Activated T-helper 9 cell treated with anti-CD3 and anti-CD28 coated beads, Interleukin-2, amount 50 U/mL, for 16 hours (primary cell): ENCODE results near the gene ANKRD6.

Source experiments
- DNase-seq: peaks from one replicate; pipeline ENCODE4 v3.0.0-alpha.2; 2020; ENCODE audit warnings: low read depth

The ANKRD6 gene

GRCh38 chr6:89471287-89471867 lies 38.4 kb downstream of the ANKRD6 start:
- DNase-seq, result no peak

DNA sequence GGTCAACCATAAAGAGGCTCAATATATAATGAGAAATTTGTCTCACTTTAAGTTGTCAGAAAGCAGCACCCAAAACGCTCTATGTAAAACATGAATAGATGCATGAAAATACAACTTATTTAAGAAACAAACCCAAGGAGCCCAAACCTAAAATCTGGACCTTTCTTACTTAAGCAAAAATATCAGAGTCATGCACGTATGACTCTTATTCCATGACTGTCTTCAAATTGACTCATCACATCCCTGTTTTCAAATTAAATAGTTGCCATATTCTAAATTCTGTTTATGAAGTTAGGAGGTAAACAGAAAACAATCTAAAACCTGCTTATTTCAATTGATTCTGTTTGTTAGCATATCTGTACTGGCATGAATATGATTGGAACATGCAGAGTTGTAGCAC lies 42.1 kb downstream of the ANKRD6 start:
- no peak for DNase-seq

GRCh38 chr6:89475634-89476033 lies 42.7 kb downstream of the ANKRD6 start:
- no peak for DNase-seq

GRCh38 chr6:89479897-89480296 lies 46.9 kb downstream of the ANKRD6 start:
- no peak for DNase-seq

- DNase-seq, result no peak
Observed at GRCh38 chr6:89481695-89482094, 48.7 kb downstream of the ANKRD6 start.

- DNase-seq, result no peak
Observed at GRCh38 chr6:89482126-89482525, 49.2 kb downstream of the ANKRD6 start.

DNA sequence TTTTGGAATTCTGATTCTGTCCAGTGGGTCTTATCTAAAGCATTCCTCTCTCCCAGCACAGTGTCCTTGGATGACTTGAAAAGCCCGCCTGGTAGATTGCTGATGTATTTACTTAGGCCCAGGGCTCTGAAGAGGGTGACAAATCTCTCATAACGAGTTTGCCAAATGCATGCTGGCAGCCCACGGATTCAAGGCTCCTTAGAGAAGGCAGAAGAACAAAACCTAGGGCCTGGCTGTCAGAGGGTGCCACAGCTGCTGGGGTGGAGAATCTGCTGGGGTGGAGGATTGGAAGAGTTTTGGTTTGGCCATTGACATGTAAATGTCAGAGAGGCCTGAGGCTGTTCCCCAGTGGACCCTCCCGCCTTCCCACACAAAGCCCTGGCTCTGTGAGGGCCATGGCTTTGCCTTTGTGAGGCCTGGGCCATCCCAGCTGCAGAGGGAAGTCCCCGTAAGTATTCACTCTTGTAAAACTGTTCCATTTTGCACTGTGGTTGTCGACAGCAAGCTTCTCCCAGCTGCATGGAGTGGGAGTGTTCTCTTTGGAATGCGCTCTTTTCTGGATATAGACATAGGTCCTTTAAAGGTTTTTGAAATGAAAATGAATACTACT lies 50.3 kb downstream of the ANKRD6 start:
- no peak for DNase-seq

DNA sequence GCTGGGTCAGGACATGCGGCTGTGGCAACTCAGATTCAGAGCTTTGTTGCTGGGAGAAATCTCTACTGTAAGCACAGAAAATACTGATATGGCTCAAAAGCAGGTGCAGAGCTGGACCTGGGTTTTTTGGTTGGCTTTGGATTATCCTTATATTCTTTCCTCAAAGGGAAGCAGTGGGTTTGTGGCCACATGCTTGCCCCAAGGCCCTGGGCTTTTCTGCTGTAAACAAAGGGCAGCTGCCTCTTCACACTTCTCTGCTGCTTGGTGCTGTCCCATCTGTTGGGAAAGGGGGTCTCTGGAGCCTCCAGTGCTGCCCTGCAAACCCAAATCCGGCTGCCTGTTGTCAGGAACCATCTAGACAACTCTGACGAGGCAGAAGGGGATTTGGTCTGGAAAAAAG lies 52.4 kb downstream of the ANKRD6 start:
- DNase-seq, result no peak

GRCh38 chr6:89487864-89488263 lies 54.9 kb downstream of the ANKRD6 start:
- no peak for DNase-seq

GRCh38 chr6:89488438-89488837 lies 55.5 kb downstream of the ANKRD6 start:
- DNase-seq, result no peak

- DNase-seq, result no peak
Observed at GRCh38 chr6:89489078-89489477, 56.1 kb downstream of the ANKRD6 start.

DNA sequence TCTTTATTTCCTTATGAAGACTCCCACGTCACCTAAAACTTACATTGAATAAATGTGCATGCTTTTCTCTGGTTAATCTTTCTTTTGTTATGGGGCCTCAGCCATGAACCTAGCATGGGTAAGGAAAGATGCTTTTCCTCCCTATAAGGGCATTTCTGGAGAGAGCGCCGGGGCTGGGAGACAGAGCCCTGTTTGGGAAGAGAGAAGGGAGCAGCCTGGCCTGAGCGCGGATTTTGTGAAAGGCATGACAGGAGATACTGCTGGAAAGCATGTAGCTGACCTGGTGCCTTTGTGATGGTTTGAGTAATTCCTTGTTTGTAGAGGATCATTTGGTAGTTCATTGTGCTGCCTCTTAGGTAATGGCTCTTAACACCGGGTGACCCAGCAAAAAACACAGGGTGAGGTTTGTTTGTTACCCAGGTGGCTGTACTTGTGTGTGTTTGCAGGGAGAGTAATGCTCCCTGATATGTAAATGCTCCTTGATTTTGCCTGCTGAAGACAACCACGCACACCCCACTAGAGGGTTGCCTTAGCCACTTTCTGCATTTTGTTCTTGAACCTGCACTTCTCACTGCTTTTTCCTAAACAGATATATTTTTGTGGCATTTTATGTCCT lies 59.2 kb downstream of the ANKRD6 start:
- DNase-seq, result no peak

GRCh38 chr6:89494131-89494793 lies 61.3 kb downstream of the ANKRD6 start:
- no peak for DNase-seq

- no peak for DNase-seq
Observed at GRCh38 chr6:89495961-89496535, 63.1 kb downstream of the ANKRD6 start.

GRCh38 chr6:89500611-89501010 lies 67.7 kb downstream of the ANKRD6 start:
- no peak for DNase-seq

DNA sequence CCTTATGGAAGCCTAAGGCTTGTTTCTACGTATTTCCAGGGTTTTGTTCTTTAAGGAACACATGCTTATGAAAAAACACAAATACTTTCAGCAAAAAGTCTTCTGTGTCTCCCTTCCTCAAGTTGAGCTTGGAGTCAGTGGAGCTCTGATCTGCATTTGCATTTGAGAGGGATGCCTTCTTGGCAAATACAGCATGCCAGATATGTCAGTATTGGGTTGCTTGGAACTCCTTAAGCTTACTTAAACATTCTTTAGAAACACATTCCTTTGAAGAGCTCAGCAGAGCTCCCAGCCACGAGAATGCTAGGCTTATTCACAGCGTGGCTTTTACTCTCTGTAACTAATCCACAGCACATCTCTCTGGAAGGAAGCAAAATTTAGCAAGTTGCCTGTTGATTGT lies 68.3 kb downstream of the ANKRD6 start:
- no peak for DNase-seq

DNA sequence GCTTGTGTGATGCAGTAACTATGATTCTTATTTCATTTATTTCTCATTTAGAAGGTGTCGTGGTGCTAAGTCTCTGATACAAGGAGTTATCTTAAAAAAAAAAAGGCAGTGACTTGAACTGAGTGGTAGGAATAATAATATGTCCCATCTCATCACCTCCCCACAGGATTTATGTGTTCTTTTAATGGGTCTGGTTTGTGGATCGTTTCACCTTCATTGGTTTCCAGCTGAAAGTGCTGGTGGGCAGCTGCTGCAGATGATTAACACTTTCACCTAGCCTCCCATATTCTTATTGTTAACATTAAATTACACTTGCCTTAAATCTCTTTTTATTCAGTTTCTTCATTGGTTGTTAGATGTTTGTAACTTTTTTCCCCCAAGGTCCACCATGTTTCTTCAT lies 68.8 kb downstream of the ANKRD6 start:
- DNase-seq, result no peak

DNA sequence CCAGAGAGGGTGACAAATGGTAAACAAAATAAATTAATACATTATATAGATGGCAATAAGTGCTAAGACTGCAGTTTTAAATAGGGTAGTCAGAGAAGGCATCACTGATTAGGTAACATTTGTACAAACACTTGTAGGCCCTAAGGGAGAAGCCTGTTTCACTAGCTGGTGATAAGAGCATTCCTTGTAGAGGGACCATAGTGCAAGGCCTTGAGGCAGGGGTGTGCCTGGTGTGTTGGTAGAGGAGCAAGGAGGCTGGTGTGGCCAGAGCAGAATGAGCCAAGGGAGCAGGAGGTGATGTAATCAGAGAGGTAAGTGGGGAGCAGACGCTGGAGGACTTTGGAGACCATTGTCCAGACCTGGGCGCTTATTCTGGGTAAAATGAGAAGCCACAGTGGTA lies 70.7 kb downstream of the ANKRD6 start:
- DNase-seq, result no peak

DNA sequence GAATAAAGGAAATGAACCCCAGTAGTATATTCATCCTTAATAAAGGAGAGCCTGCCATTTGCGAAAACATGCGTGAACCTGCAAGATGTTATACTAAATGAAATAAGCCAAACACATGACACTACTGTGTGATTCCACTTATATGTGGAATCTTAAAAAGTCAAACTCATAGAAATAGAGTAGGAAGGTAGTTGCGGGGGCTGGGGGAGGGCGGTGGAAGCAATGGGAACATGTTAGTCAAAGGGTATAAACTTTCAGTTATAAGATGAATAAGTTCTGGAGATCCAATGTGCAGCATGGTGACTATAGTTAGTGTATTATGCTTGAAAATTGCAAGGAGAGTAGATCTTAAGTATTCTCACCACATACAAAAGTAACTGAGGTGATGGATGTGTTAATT lies 72.9 kb downstream of the ANKRD6 start:
- DNase-seq, result no peak

DNA sequence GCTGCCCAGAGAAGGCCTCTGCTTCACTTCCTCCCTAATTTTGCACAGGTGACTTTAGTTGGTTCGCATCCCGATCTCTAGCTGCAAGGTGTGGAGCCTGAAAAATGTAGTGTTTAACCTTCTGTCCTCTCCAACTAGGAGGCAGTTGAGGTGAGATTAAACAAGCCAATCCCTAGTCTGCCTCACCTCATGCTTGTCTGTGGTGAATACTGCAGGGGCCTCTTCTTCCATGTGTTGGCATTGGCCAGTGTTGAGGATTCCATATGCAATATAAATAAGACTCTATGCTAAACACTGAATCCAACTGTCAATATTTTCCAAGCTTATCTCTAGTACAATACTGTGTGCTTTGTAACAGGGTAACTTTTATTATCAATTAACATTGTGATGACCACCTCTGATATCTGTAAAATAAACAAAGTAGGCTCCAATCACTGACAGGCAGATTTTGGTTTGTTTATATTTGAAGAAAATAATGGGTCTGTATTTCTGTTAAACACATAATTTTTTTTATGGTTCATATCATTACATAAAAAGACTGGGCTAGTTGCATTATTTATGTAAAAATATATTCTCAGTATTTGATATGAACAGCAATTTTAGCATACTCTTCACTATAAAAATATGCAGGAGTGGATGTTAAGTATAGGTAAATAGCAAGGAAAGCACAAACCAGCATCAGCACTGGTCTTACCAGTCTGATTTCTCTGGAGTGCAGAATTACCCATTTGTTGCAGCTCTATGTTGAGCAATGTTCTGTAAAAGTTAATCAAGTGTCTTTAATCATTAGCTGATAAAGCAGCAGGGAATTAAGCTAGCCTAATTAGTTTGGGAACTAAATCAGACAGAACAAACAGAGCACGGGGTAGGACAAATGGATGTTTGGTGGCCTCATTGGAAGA lies 74.0 kb downstream of the ANKRD6 start:
- no peak for DNase-seq

- no peak for DNase-seq
Observed at GRCh38 chr6:89508755-89509563, 76.0 kb downstream of the ANKRD6 start.
